ENCODE measurements around the gene PCYT1A.
"Not testable (repeated sequence)": the region's sequence is repeated elsewhere in the genome, so short reads cannot be mapped to it uniquely, and the experiment has no call there.

The PCYT1A gene

GRCh38 chr3:196284396-196284795 lies 3.1 kb downstream of the PCYT1A start:
- no peak for DNase-seq

GRCh38 chr3:196281962-196282361 lies 5.6 kb downstream of the PCYT1A start:
- no peak for DNase-seq

- peak; percentile 75 for DNase-seq
These were observed 6.7 kb downstream of the PCYT1A start for GRCh38 chr3:196280689-196281440.

GRCh38 chr3:196275126-196275525 lies 12.4 kb downstream of the PCYT1A start:
- DNase-seq, result no peak

GRCh38 chr3:196274585-196274984 lies 12.9 kb downstream of the PCYT1A start:
- peak; percentile 95 for DNase-seq

GRCh38 chr3:196273655-196274054 lies 13.9 kb downstream of the PCYT1A start:
- peak; percentile 32 for DNase-seq

- DNase-seq, result no peak
These were observed 14.7 kb downstream of the PCYT1A start for GRCh38 chr3:196272826-196273225.

- DNase-seq, result no peak
These were observed 17.0 kb downstream of the PCYT1A start for GRCh38 chr3:196270499-196270898.

- peak; percentile 41 for DNase-seq
These were observed 19.0 kb downstream of the PCYT1A start for GRCh38 chr3:196268284-196269163.

GRCh38 chr3:196263819-196264218 lies 23.7 kb downstream of the PCYT1A start:
- DNase-seq, result no peak

GRCh38 chr3:196260784-196261183 lies 26.7 kb downstream of the PCYT1A start:
- DNase-seq, result no peak

GRCh38 chr3:196255776-196256175 lies 31.8 kb downstream of the PCYT1A start:
- no peak for DNase-seq

GRCh38 chr3:196254376-196255283 lies 32.9 kb downstream of the PCYT1A start:
- no peak for DNase-seq

- no peak for DNase-seq
These were observed 35.6 kb downstream of the PCYT1A start for GRCh38 chr3:196251918-196252317.

GRCh38 chr3:196246612-196247308 lies 40.8 kb downstream of the PCYT1A start:
- peak; percentile 68 for DNase-seq

GRCh38 chr3:196244166-196244565 lies 43.4 kb downstream of the PCYT1A start:
- DNase-seq, result not testable (repeated sequence)

- no peak for DNase-seq
These were observed 45.8 kb downstream of the PCYT1A start for GRCh38 chr3:196241704-196242103.

GRCh38 chr3:196240424-196240823 lies 47.1 kb downstream of the PCYT1A start:
- DNase-seq, result no peak

- no peak for DNase-seq
These were observed 48.6 kb downstream of the PCYT1A start for GRCh38 chr3:196238612-196239560.

GRCh38 chr3:196237203-196237602 lies 50.3 kb downstream of the PCYT1A start:
- DNase-seq, result no peak

- no peak for DNase-seq
These were observed 51.3 kb downstream of the PCYT1A start for GRCh38 chr3:196236223-196236622.
